Endothelial cell of umbilical vein (primary cell): ENCODE data around the gene BAG1. TPM values are rescaled to one million over a fixed set of nuclear protein-coding genes. Genes with fewer than 3 reads are reported as not detected.

Source experiments
- BruUV-seq: library from RNA; stranded (reverse); fragments of 400-500 nt; replicated peaks from 2 replicates; lab custom pipeline; 2021; lab: Mats Ljungman, UMichigan
- CTCF ChIA-PET: fragments of 300-600, 350-600 bp; sonication (Branson Sonifier 250); formaldehyde crosslinking; loops from one replicate; lab custom pipeline; 2021; ENCODE audit warnings: antibody characterized with exemption, inconsistent platforms; lab: Charles Lee
- POLR2A ChIA-PET: fragments of 300-600, 350-600 bp; sonication (Branson Sonifier 250); formaldehyde crosslinking; loops from one replicate; lab custom pipeline; 2021; ENCODE audit warnings: antibody characterized with exemption, inconsistent platforms; lab: Charles Lee
- DNase-seq: peaks from one replicate; pipeline ENCODE4 v3.0.0-alpha.2; 2011; ENCODE audit warnings: low read depth, low spot score
- FAIRE-seq: peaks from 2 replicates; lab custom pipeline; 2011; peaks lifted over from hg19 to GRCh38; lab: Jason Lieb, UNC
- H2AFZ ChIP-seq: 2 replicates; pipeline ENCODE4 v1.6.0; 2012; ENCODE audit warnings: low read depth, low read length, control low read depth, inconsistent platforms
- H3K27ac ChIP-seq: 2 replicates; pipeline ENCODE4 v1.5.1; 2011; ENCODE audit warnings: low read depth, mild to moderate bottlenecking, control low read depth, low read length, moderate library complexity; ENCODE audit not compliant: insufficient read depth
- H3K27me3 ChIP-seq, 2 experiments: 2 replicates each; pipeline versions ENCODE4 v1.6.0 to v1.6.1; 2011; ENCODE audit warnings: low read length in 2 of 2, mixed read lengths in 1 of 2; ENCODE audit not compliant: control insufficient read depth in 2 of 2, insufficient read depth in 2 of 2
- H3K36me3 ChIP-seq, 2 experiments: 2 replicates in 1 of 2; 3 replicates in 1 of 2; pipeline ENCODE4 v1.5.1; 2011; ENCODE audit warnings: low read length in 2 of 2, mild to moderate bottlenecking in 1 of 2, moderate library complexity in 1 of 2; ENCODE audit not compliant: control insufficient read depth in 2 of 2, insufficient read depth in 2 of 2; ENCODE audit errors: extremely low read depth in 1 of 2
- H3K4me1 ChIP-seq: 3 replicates; pipeline ENCODE4 v1.5.1; 2011; ENCODE audit warnings: mild to moderate bottlenecking, low read length; ENCODE audit not compliant: control insufficient read depth, insufficient read depth; ENCODE audit errors: extremely low read depth
- H3K4me2 ChIP-seq: 2 replicates; pipeline ENCODE4 v1.6.1; 2011; ENCODE audit warnings: low read length, control low read depth, mixed read lengths; ENCODE audit not compliant: insufficient read depth
- H3K4me3 ChIP-seq, 3 experiments: fragments of 200-600 bp in 1 of 3; sonication (generic), shearing (Covaris generic) in 1 of 3; replicated peaks in 1 of 3; 2 replicates each; pipeline ENCODE4 v1.5.1; 2011 to 2016; ENCODE audit warnings: control low read depth in 3 of 3, low read length in 3 of 3, mild to moderate bottlenecking in 2 of 3, inconsistent platforms in 1 of 3, low read depth in 1 of 3, moderate library complexity in 1 of 3; ENCODE audit not compliant: insufficient read depth in 1 of 3
- H3K79me2 ChIP-seq: 2 replicates; pipeline ENCODE4 v1.6.0; 2012; ENCODE audit warnings: low read length, inconsistent platforms; ENCODE audit not compliant: control insufficient read depth, insufficient read depth
- H3K9ac ChIP-seq: replicated peaks from 2 replicates; pipeline ENCODE3; 2011; ENCODE audit warnings: low read length, control low read depth; ENCODE audit not compliant: insufficient read depth; ENCODE audit errors: extremely low read depth
- H3K9me1 ChIP-seq: replicated peaks from 3 replicates; pipeline ENCODE4 v1.6.0; 2011; ENCODE audit warnings: mild to moderate bottlenecking, low read length; ENCODE audit not compliant: control insufficient read depth, insufficient read depth; ENCODE audit errors: extremely low read depth
- H3K9me3 ChIP-seq: replicated peaks from 2 replicates; pipeline ENCODE4 v1.5.1; 2012; ENCODE audit warnings: low read length, inconsistent platforms; ENCODE audit not compliant: control insufficient read depth, insufficient read depth
- H4K20me1 ChIP-seq: replicated peaks from 2 replicates; pipeline ENCODE3; 2011; ENCODE audit warnings: mild to moderate bottlenecking, low read length; ENCODE audit not compliant: control insufficient read depth, insufficient read depth; ENCODE audit errors: extremely low read depth
- CTCF ChIP-seq, 2 donors: IDR thresholded peaks; 1 replicate in 1 of 2; 2 replicates in 1 of 2; pipeline ENCODE4 v1.5.1; 2011; ENCODE audit warnings: low read length in 2 of 2, mild to moderate bottlenecking in 2 of 2, moderate library complexity in 2 of 2, control low read depth in 1 of 2, inconsistent platforms in 1 of 2, low read depth in 1 of 2; ENCODE audit not compliant: insufficient read depth in 1 of 2; ENCODE audit errors: extremely low read depth in 1 of 2
- EZH2 ChIP-seq: IDR thresholded peaks from 2 replicates; pipeline ENCODE4 v1.6.1; 2012; ENCODE audit warnings: borderline replicate concordance, low read depth, mild to moderate bottlenecking, moderate library complexity, low read length, inconsistent platforms; ENCODE audit not compliant: severe bottlenecking
- FOS ChIP-seq: IDR thresholded peaks from 2 replicates; pipeline ENCODE4 v1.6.1; 2011; ENCODE audit warnings: mild to moderate bottlenecking, low read length, moderate library complexity, borderline replicate concordance; ENCODE audit not compliant: insufficient read depth
- GATA2 ChIP-seq: IDR thresholded peaks from 2 replicates; pipeline ENCODE4 v1.7.0; 2011; ENCODE audit warnings: low read depth, mild to moderate bottlenecking, moderate library complexity, mixed read lengths, low read length; ENCODE audit not compliant: insufficient read length, insufficient read depth
- JUN ChIP-seq: IDR thresholded peaks from 2 replicates; pipeline ENCODE4 v1.6.1; 2011; ENCODE audit warnings: borderline replicate concordance, low read depth; ENCODE audit not compliant: insufficient read length, insufficient read depth
- MAX ChIP-seq: IDR thresholded peaks from 2 replicates; pipeline ENCODE4 v1.6.1; 2011; ENCODE audit not compliant: insufficient read depth, insufficient read length
- MYC ChIP-seq: IDR thresholded peaks from one replicate; pipeline ENCODE4 v1.6.1; 2011; ENCODE audit warnings: mild to moderate bottlenecking, low read depth, low read length
- POLR2A ChIP-seq: IDR thresholded peaks from 2 replicates; pipeline ENCODE4 v1.6.1; 2012; ENCODE audit warnings: low read depth, mild to moderate bottlenecking, control low read depth, low read length
- POLR2AphosphoS5 ChIP-seq: IDR thresholded peaks from 2 replicates; pipeline ENCODE4 v1.6.1; 2012; ENCODE audit warnings: low read depth, mild to moderate bottlenecking, control low read depth, low read length, moderate library complexity; ENCODE audit not compliant: insufficient read depth
- dilution Hi-C: fragments of 300-500 bp; cut with MboI; formaldehyde crosslinking; loops from one replicate; pipeline ENCODE4 v1.15.0; 2019; ENCODE audit warnings: low sequenced_read_pairs; ENCODE audit not compliant: extremely low pct_ligation_motif_present
- intact Hi-C: fragments of 100-400 bp; cut with micrococcal nuclease; formaldehyde crosslinking; loops from one replicate; pipeline ENCODE4 v1.10.0; 2022
- polyA plus RNA-seq, 4 experiments: library from polyadenylated mRNA; depleted of rRNA in 3 of 4; stranded (reverse) in 3 of 4; unstranded in 1 of 4; fragments of >200 nt; gene quantifications; 2 replicates each; pipeline versions ENCODE4 v1.2.1 to v1.2.3, GENCODE V29; 2011 to 2012; ENCODE audit warnings: missing spikeins in 1 of 4
- total RNA-seq: library from RNA; stranded (reverse); gene quantifications from 2 replicates; pipeline ENCODE4 v1.2.3, GENCODE V29; 2021

The BAG1 gene
- total and polyA plus RNA-seq, 2 donors (not counting 3 experiments of a cell fraction or from before 2014, with no cell fraction given) = 44.6 to 87.4 TPM

- no peak overlapping the region for H3K27ac ChIP-seq
- H3K4me3 ChIP-seq = no peak overlapping the region
- ChIA-PET POLR2A (no interaction called here), CTCF (no interaction called here)
- dilution Hi-C loops = no loop called here
- intact Hi-C loops = no loop called here
- H3K4me1 ChIP-seq = no peaks in the 10 kb centered on the region
- no peak overlapping the region for H3K9ac ChIP-seq
- no peaks in the 10 kb centered on the region for H3K79me2 ChIP-seq
- H3K4me2 ChIP-seq = no peak overlapping the region
- peaks cover 11 to 15% of the 10 kb centered on the region in 2 experiments for H3K36me3 ChIP-seq
- H3K9me1 ChIP-seq = no peaks in the 10 kb centered on the region
- TF ChIP-seq POLR2AphosphoS5 (no peak), EZH2 (no peak)
- H2AFZ ChIP-seq = no peak overlapping the region
- BruUV-seq = no TSS peak
- DNase-seq = no peak
- no peaks in the 10 kb centered on the region for H3K9me3 ChIP-seq
- H4K20me1 ChIP-seq = no peaks in the 10 kb centered on the region
- FAIRE-seq = no peak
- no peaks in the 10 kb centered on the region for H3K27me3 ChIP-seq
Measured at GRCh38 chr9:33249983-33250382, 14.5 kb downstream of the BAG1 start.

GRCh38 chr9:33249087-33249658, 15.3 kb downstream of the BAG1 start:
- FAIRE-seq = no peak
- Histone ChIP-seq H3K4me3 (no peak overlapping the region), H3K4me1 (no peaks in the 10 kb centered on the region), H3K36me3 (peaks cover 3 to 7% of the 10 kb centered on the region in 2 experiments), H3K79me2 (no peaks in the 10 kb centered on the region), H3K9me1 (no peaks in the 10 kb centered on the region), H2AFZ (no peak overlapping the region), H3K27me3 (no peaks in the 10 kb centered on the region), H3K27ac (no peak overlapping the region), H3K4me2 (no peak overlapping the region), H3K9ac (no peak overlapping the region), H3K9me3 (no peaks in the 10 kb centered on the region), H4K20me1 (no peaks in the 10 kb centered on the region)
- ChIA-PET CTCF (interaction anchor here (1.3 kb wide), 1 partner anchor 15 kb away, joined by 3 read pairs; no protein-coding TSS in a partner anchor), POLR2A (no interaction called here)
- DNase-seq = no peak
- intact Hi-C loops = no loop called here
- BruUV-seq = no TSS peak
- dilution Hi-C loops = no loop called here
- no peak for TF ChIP-seq MAX
- TF ChIP-seq POLR2AphosphoS5 = no peak
- TF ChIP-seq EZH2 = no peak
- no peak for TF ChIP-seq CTCF (IDR thresholded peaks at IDR 0.05; ENCODE audit: extremely low read depth in 1 of 2, insufficient read depth in 1 of 2, low read depth in 1 of 2, low read length in 2 of 2)
- TF ChIP-seq GATA2 = no peak
- TF ChIP-seq POLR2A = no peak
- TF ChIP-seq JUN = no peak
- no peak for TF ChIP-seq MYC
- TF ChIP-seq FOS = no peak
